B cell (primary cell): ENCODE measurements around the gene SEPTIN3. TPM values are rescaled to one million over a fixed set of nuclear protein-coding genes. Genes with fewer than 3 reads are reported as not detected.

ENCODE experiments used
- ATAC-seq: fragments of 200-7000 bp; cut with Tn5 transposase; one replicate; pipeline ENCODE4 v1.10.0; 2021; ENCODE audit warnings: low read depth, mild to moderate bottlenecking, moderate number of reproducible peaks, moderate library complexity
- CTCF ChIA-PET: fragments of 350-600 bp; sonication (Branson Sonifier 250); formaldehyde crosslinking; loops from one replicate; lab custom pipeline; 2021; ENCODE audit warnings: antibody characterized with exemption, inconsistent platforms; lab: Charles Lee
- POLR2A ChIA-PET: fragments of 350-600 bp; sonication (Branson Sonifier 250); formaldehyde crosslinking; loops from one replicate; lab custom pipeline; 2021; ENCODE audit warnings: antibody characterized with exemption; lab: Charles Lee
- DNase-seq: peaks from one replicate; pipeline ENCODE4 v3.0.0; 2013
- H2AFZ ChIP-seq: 2 replicates; pipeline ENCODE4 v1.6.1; 2012; ENCODE audit warnings: mild to moderate bottlenecking, low read depth, low read length; ENCODE audit not compliant: insufficient read depth, poor library complexity, severe bottlenecking
- H3K27ac ChIP-seq, 2 donors: 1 replicate in 1 of 2; 2 replicates in 1 of 2; pipeline ENCODE4 v1.5.1; 2012 to 2013; ENCODE audit warnings: low read length in 2 of 2, mild to moderate bottlenecking in 2 of 2, moderate library complexity in 1 of 2
- H3K27me3 ChIP-seq, 4 experiments: fragments of 200-600 bp in 1 of 4; sonication (generic) in 1 of 4; replicated peaks in 1 of 4; 1 replicate in 2 of 4; 2 replicates in 2 of 4; pipeline versions ENCODE4 v1.6.1 to v1.7.0; 2013 to 2016; ENCODE audit warnings: low read length in 3 of 4, mild to moderate bottlenecking in 2 of 4, mixed read lengths in 1 of 4, moderate library complexity in 1 of 4; ENCODE audit not compliant: insufficient read depth in 4 of 4, control insufficient read depth in 3 of 4; ENCODE audit errors: control extremely low read depth in 1 of 4
- H3K36me3 ChIP-seq, 2 experiments: replicated peaks in 1 of 2; 1 replicate in 1 of 2; 2 replicates in 1 of 2; pipeline versions ENCODE4 v1.6.1 to v1.7.1; 2013; ENCODE audit warnings: low read length in 1 of 2; ENCODE audit not compliant: insufficient read depth in 2 of 2, control insufficient read depth in 1 of 2; ENCODE audit errors: control extremely low read depth in 1 of 2, extremely low read depth in 1 of 2
- H3K4me1 ChIP-seq, 2 donors: fragments of 200-600 bp in 1 of 2; sonication (generic) in 1 of 2; 1 replicate in 1 of 2; 2 replicates in 1 of 2; pipeline versions ENCODE4 v1.5.1 to v1.6.1; 2013 to 2017; ENCODE audit warnings: low read length in 2 of 2; ENCODE audit not compliant: control insufficient read depth in 2 of 2, insufficient read depth in 2 of 2
- H3K4me2 ChIP-seq: replicated peaks from 2 replicates; pipeline ENCODE3; 2012; ENCODE audit warnings: mild to moderate bottlenecking, low read depth, low read length; ENCODE audit not compliant: poor library complexity, severe bottlenecking
- H3K4me3 ChIP-seq, 5 experiments: fragments of 200-600 bp in 1 of 5; sonication (generic) in 1 of 5; 1 replicate in 3 of 5; 2 replicates in 2 of 5; pipeline versions ENCODE4 v1.5.1 to v1.7.0; 2011 to 2016; ENCODE audit warnings: low read length in 4 of 5, mild to moderate bottlenecking in 4 of 5, low read depth in 2 of 5, control low read depth in 1 of 5, moderate library complexity in 1 of 5; ENCODE audit not compliant: insufficient read depth in 1 of 5; ENCODE audit errors: control extremely low read depth in 1 of 5, extremely low read depth in 1 of 5
- H3K79me2 ChIP-seq: fragments of 200-600 bp; sonication (generic); one replicate; pipeline ENCODE4 v1.6.0; 2016; ENCODE audit warnings: low read length; ENCODE audit not compliant: control insufficient read depth, insufficient read depth
- H3K9ac ChIP-seq: fragments of 200-600 bp; sonication (generic); 2 replicates; pipeline ENCODE4 v1.6.1; 2017; ENCODE audit warnings: mild to moderate bottlenecking, low read length, moderate library complexity
- H3K9me3 ChIP-seq, 3 donors: one replicate each; pipeline versions ENCODE4 v1.6.1 to v1.7.1; 2013; ENCODE audit warnings: low read length in 2 of 3; ENCODE audit not compliant: control insufficient read depth in 2 of 3, insufficient read depth in 1 of 3; ENCODE audit errors: control extremely low read depth in 1 of 3
- H4K20me1 ChIP-seq: 2 replicates; pipeline ENCODE4 v1.6.0; 2012; ENCODE audit warnings: mild to moderate bottlenecking, low read length; ENCODE audit not compliant: insufficient read depth, control insufficient read depth, poor library complexity, severe bottlenecking
- H3K27ac Mint-ChIP-seq: one replicate; pipeline ENCODE4 v1.8.0; 2021; ENCODE audit warnings: mixed read lengths
- H3K27me3 Mint-ChIP-seq: one replicate; pipeline ENCODE4 v1.8.0; 2021; ENCODE audit warnings: mixed read lengths
- H3K4me1 Mint-ChIP-seq: one replicate; pipeline ENCODE4 v1.8.0; 2021; ENCODE audit warnings: mixed read lengths
- H3K4me3 Mint-ChIP-seq: one replicate; pipeline ENCODE4 v1.8.0; 2021; ENCODE audit warnings: mixed read lengths
- H3K9me3 Mint-ChIP-seq: one replicate; pipeline ENCODE4 v1.8.0; 2022; ENCODE audit warnings: mixed read lengths; ENCODE audit not compliant: insufficient read depth
- EZH2 ChIP-seq: IDR thresholded peaks from 2 replicates; pipeline ENCODE4 v1.6.1; 2012; ENCODE audit warnings: borderline replicate concordance, low read depth, mild to moderate bottlenecking, moderate library complexity, low read length; ENCODE audit not compliant: insufficient read depth, poor library complexity, severe bottlenecking
- WGBS: methylation state at CpG from one replicate; pipeline ENCODE4 v1.1.5; 2013; ENCODE audit warnings: missing lambda C conversion rate; ENCODE audit not compliant: insufficient coverage; 5-methylcytosine and 5-hydroxymethylcytosine counted together
- intact Hi-C: fragments of 100-400 bp; cut with micrococcal nuclease; formaldehyde crosslinking; loops from one replicate; pipeline ENCODE4 v1.10.0; 2022
- polyA plus RNA-seq: library from polyadenylated mRNA; depleted of rRNA; stranded (reverse); fragments of >200 nt; gene quantifications from 2 replicates; pipeline ENCODE4 v1.2.3, GENCODE V29; 2012
- total RNA-seq, 2 donors: library from RNA; stranded (reverse); fragments of 120-200 nt in 1 of 2; gene quantifications; 1 replicate in 1 of 2; 2 replicates in 1 of 2; pipeline versions ENCODE4 v1.2.3 to v1.2.4, GENCODE V29; 2013 to 2022
- TF ChIP-seq, protein P1 (sequence below): fragments of 200-600 bp; IDR thresholded peaks from one replicate; pipeline ENCODE4 v1.8.0; 2022; ENCODE audit warnings: antibody characterized with exemption, mild to moderate bottlenecking

Gene SEPTIN3
- total and polyA plus RNA-seq, 2 donors (not counting 1 experiment from before 2014, with no cell fraction given): 0.06 to 0.39 TPM

DNA sequence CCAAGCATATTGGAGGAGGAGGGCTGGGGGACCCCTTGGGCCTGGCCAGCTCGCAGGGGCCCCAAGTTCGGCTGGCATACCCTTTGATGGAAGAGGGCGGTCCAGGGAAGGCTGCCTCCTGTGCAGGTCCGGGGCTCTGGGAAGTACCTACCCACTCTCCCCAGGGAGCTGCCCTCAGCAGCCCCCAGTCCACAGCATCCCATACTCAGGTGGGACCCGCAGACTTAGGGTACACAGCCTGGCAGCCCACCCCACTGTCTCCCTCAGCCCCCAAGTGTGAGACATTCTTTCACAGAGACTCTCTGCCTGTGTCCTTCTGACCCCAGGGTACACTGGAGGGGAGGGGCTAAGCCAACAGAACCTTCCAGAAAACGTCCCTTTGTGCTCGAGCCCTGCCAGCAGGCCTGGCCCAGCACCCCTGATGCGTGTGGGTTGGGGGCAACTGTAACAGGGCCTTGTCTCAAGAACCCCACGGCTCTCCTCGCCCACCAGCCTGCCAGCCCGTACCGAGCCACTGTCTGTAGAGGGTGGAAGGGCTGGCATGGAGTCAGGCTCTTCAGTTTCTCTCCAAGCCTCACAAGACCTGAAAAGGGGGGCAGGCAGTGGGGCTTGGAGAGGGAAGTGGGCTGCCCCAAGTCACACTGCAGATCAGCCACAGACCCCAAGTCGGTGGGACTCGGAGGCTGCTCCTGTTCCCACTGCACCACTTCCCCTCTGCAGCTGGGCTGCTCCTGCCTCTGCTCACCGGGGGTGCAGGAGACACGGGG, 35.6 kb upstream of the SEPTIN3 start:
- peak; percentile 81 for DNase-seq
- Histone ChIP-seq H2AFZ (no peak overlapping the region), H3K27ac (peak overlapping the region; percentile 99), H3K4me2 (peak overlapping the region; percentile 61), H3K27me3 (no peaks in the 10 kb centered on the region), H3K79me2 (peaks cover 25% of the 10 kb centered on the region), H3K4me1 (peaks cover 94 to 100% of the 10 kb centered on the region in 2 donors), H4K20me1 (no peaks in the 10 kb centered on the region), H3K36me3 (peaks cover 0 to 2% of the 10 kb centered on the region in 2 experiments), H3K4me3 (peak overlapping the region in 1 of 5 experiments; percentile 16), H3K9ac (no peak overlapping the region), H3K9me3 (no peaks in the 10 kb centered on the region)
- TF ChIP-seq, protein P1, sequence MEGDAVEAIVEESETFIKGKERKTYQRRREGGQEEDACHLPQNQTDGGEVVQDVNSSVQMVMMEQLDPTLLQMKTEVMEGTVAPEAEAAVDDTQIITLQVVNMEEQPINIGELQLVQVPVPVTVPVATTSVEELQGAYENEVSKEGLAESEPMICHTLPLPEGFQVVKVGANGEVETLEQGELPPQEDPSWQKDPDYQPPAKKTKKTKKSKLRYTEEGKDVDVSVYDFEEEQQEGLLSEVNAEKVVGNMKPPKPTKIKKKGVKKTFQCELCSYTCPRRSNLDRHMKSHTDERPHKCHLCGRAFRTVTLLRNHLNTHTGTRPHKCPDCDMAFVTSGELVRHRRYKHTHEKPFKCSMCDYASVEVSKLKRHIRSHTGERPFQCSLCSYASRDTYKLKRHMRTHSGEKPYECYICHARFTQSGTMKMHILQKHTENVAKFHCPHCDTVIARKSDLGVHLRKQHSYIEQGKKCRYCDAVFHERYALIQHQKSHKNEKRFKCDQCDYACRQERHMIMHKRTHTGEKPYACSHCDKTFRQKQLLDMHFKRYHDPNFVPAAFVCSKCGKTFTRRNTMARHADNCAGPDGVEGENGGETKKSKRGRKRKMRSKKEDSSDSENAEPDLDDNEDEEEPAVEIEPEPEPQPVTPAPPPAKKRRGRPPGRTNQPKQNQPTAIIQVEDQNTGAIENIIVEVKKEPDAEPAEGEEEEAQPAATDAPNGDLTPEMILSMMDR: no peak
- TF ChIP-seq EZH2: no peak
- POLR2A ChIA-PET: interaction anchor here (14.7 kb wide), 1 partner anchor 11 kb away, joined by 960 read pairs; the partner anchor contains the start of genes SHISA8 and TNFRSF13C
- CTCF ChIA-PET: interaction anchor here (1.0 to 17.9 kb wide), 4 partner anchors 4 to 237 kb away, joined by 3 to 499 read pairs (median 252); partner anchors contain the start of gene TNFRSF13C
- Mint-ChIP-seq H3K27me3 (no peaks in the 10 kb centered on the region), H3K4me1 (peaks cover 78% of the 10 kb centered on the region), H3K9me3 (no peaks in the 10 kb centered on the region), H3K27ac (peak overlapping the region; percentile 99), H3K4me3 (peak overlapping the region; percentile 56)
- 42% methylated on average over 12 of the region's 16 CpGs for WGBS
- ATAC-seq: no peak
- intact Hi-C loops: no loop called here
